ENCODE data around the gene LTC4S. TPM values are rescaled to one million over a fixed set of nuclear protein-coding genes. Genes with fewer than 3 reads are reported as not detected.

Gene LTC4S
- total and polyA plus RNA-seq, 4 experiments from 2014 or later = 4.2 to 9.4 (median 6.6) TPM

GRCh38 chr5:179819296-179820126, 25.7 kb downstream of the LTC4S start:
- DNase-seq = peak in 3 of 5 donors; percentile 31 to 70 (median 34)
- Histone ChIP-seq H3K36me3 (ENCODE audit: insufficient read depth, low read length) (peaks cover 22% of the 10 kb centered on the region), H3K9me3 (ENCODE audit: control insufficient read depth in 1 of 2, low read length in 2 of 2) (no peaks in the 10 kb centered on the region), H3K27me3 (ENCODE audit: insufficient read depth, low read length) (no peaks in the 10 kb centered on the region), H3K27ac (ENCODE audit: low read depth, low read length) (peak overlapping the region; percentile 99), H3K4me1 (ENCODE audit: insufficient read depth, low read length) (peaks cover 52% of the 10 kb centered on the region), H3K4me3 (ENCODE audit: low read length in 2 of 2) (peak overlapping the region in 1 of 2 donors; percentile 83)
- peaks cover 0 to 5% (median 0%) of the 10 kb centered on the region in 8 donors for H3K9me3 Mint-ChIP-seq
- H3K27ac Mint-ChIP-seq = peak overlapping the region; percentile 90 to 97 (median 95)
- H3K4me1 Mint-ChIP-seq = peaks cover 27 to 58% (median 42%) of the 10 kb centered on the region in 4 donors
- peaks cover 0 to 4% of the 10 kb centered on the region in 2 donors for H3K27me3 Mint-ChIP-seq
- peaks cover 10 to 31% of the 10 kb centered on the region in 2 donors for H3K36me3 Mint-ChIP-seq
- intact Hi-C loops (cut with micrococcal nuclease) = loop anchor here (1.0 to 2.0 kb wide), 3 partner anchors 39 to 121 kb away; partner anchors contain the start of genes CANX, MAML1 and MRNIP
- ChIA-PET POLR2A (ENCODE audit: partially characterized antibody) (interaction anchor here (0.9 to 7.5 kb wide), 17 partner anchors 9 to 1193 kb away, joined by 3 to 159 read pairs (median 12); partner anchors contain the start of genes CLK4, HNRNPH1, LTC4S and MAML1), CTCF (ENCODE audit: partially characterized antibody) (interaction anchor here (1.0 to 2.1 kb wide), 4 partner anchors 14 to 18 kb away, joined by 3 to 15 read pairs (median 3); no protein-coding TSS in a partner anchor)
- peak overlapping the region; percentile 73 to 88 (median 80) for H3K4me3 Mint-ChIP-seq

DNA sequence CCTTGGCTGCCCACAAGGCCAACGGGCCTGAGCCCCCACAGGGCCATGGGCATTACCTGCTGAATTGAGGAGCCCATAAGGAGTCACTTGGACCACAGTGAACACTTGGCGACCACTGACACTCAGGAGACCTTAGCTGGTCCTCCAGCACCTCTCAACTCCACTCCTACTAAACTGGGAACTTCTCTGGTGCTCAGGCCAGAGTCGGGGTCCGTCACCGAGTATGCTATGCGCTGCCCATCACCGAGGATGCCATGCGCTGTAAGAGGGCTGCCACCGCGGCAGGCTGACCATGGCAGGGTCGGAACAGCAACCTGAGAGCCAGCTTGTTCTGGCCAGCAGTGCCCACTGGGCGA, 26.3 kb downstream of the LTC4S start:
- H3K9me3 Mint-ChIP-seq = peaks cover 0 to 5% (median 0%) of the 10 kb centered on the region in 8 donors
- POLR2A ChIA-PET (ENCODE audit: partially characterized antibody) = interaction anchor here (0.7 to 7.5 kb wide), 19 partner anchors 9 to 1194 kb away, joined by 3 to 159 read pairs (median 6); partner anchors contain the start of genes CLK4, HNRNPH1, LTC4S and MAML1
- peak overlapping the region; percentile 99 for H3K27ac ChIP-seq (ENCODE audit: low read depth, low read length)
- H3K4me3 Mint-ChIP-seq = peak overlapping the region; percentile 73 to 88 (median 80)
- peaks cover 30 to 64% (median 47%) of the 10 kb centered on the region in 4 donors for H3K4me1 Mint-ChIP-seq
- peaks cover 16 to 37% of the 10 kb centered on the region in 2 donors for H3K36me3 Mint-ChIP-seq
- peak overlapping the region; percentile 39 to 83 for H3K4me3 ChIP-seq (ENCODE audit: low read length in 2 of 2)
- peak overlapping the region; percentile 90 to 97 (median 95) for H3K27ac Mint-ChIP-seq
- intact Hi-C loops (cut with micrococcal nuclease) = loop anchor here (1.0 to 2.0 kb wide), 3 partner anchors 38 to 121 kb away; partner anchors contain the start of genes CANX, MAML1 and MRNIP
- H3K36me3 ChIP-seq (ENCODE audit: insufficient read depth, low read length) = peaks cover 28% of the 10 kb centered on the region
- no peak for DNase-seq
- peaks cover 52% of the 10 kb centered on the region for H3K4me1 ChIP-seq (ENCODE audit: insufficient read depth, low read length)
- H3K9me3 ChIP-seq (ENCODE audit: control insufficient read depth in 1 of 2, low read length in 2 of 2) = no peaks in the 10 kb centered on the region
- H3K27me3 Mint-ChIP-seq = peaks cover 0 to 4% of the 10 kb centered on the region in 2 donors
- CTCF ChIA-PET (ENCODE audit: partially characterized antibody) = interaction anchor here (1.0 to 2.1 kb wide), 4 partner anchors 14 to 24 kb away, joined by 3 to 15 read pairs (median 4); no protein-coding TSS in a partner anchor
- H3K27me3 ChIP-seq (ENCODE audit: insufficient read depth, low read length) = no peaks in the 10 kb centered on the region

GRCh38 chr5:179820483-179821297, 26.9 kb downstream of the LTC4S start, which contains the start of gene SQSTM1:
SQSTM1 (plus strand) TSS chr5:179820905; CDS start chr5:179820937, 32 bp downstream.
- CTCF ChIA-PET (ENCODE audit: partially characterized antibody) = interaction anchor here (1.0 to 2.1 kb wide), 3 partner anchors 14 to 25 kb away, joined by 3 to 15 read pairs (median 4); no protein-coding TSS in a partner anchor
- Histone ChIP-seq H3K27ac (ENCODE audit: low read depth, low read length) (peak within 1 kb of the TSS; percentile 99), H3K9me3 (ENCODE audit: control insufficient read depth in 1 of 2, low read length in 2 of 2) (no peaks in the 10 kb centered on the region), H3K4me3 (ENCODE audit: low read length in 2 of 2) (peak within 1 kb of the TSS; percentile 50 to 83), H3K36me3 (ENCODE audit: insufficient read depth, low read length) (peaks cover 34% of the 10 kb centered on the region), H3K4me1 (ENCODE audit: insufficient read depth, low read length) (peaks cover 52% of the 10 kb centered on the region), H3K27me3 (ENCODE audit: insufficient read depth, low read length) (no peaks in the 10 kb centered on the region)
- Mint-ChIP-seq H3K4me1 (peaks cover 29 to 66% (median 48%) of the 10 kb centered on the region in 4 donors), H3K27me3 (peaks cover 0 to 2% of the 10 kb centered on the region in 2 donors), H3K36me3 (peaks cover 17 to 41% of the 10 kb centered on the region in 2 donors), H3K27ac (peak within 1 kb of the TSS; percentile 96 to 99 (median 97)), H3K4me3 (peak within 1 kb of the TSS; percentile 93 to 98 (median 96)), H3K9me3 (peaks cover 0 to 5% (median 0%) of the 10 kb centered on the region in 8 donors)
- intact Hi-C loops (cut with micrococcal nuclease) = loop anchor here (1.0 to 2.0 kb wide), 4 partner anchors 14 to 122 kb away; partner anchors contain the start of genes CANX, MAML1, MGAT4B and MRNIP
- POLR2A ChIA-PET (ENCODE audit: partially characterized antibody) = interaction anchor here (0.6 to 7.5 kb wide), 18 partner anchors 10 to 261 kb away, joined by 3 to 159 read pairs (median 9); partner anchors contain the start of genes HNRNPH1, LTC4S, MAML1 and MGAT4B
- DNase-seq = peak; percentile 76 to 85 (median 81)

- Histone ChIP-seq H3K27ac (ENCODE audit: low read depth, low read length) (peak overlapping the region; percentile 99), H3K27me3 (ENCODE audit: insufficient read depth, low read length) (no peaks in the 10 kb centered on the region), H3K4me3 (ENCODE audit: low read length in 2 of 2) (peak overlapping the region; percentile 50 to 83), H3K9me3 (ENCODE audit: control insufficient read depth in 1 of 2, low read length in 2 of 2) (no peaks in the 10 kb centered on the region), H3K36me3 (ENCODE audit: insufficient read depth, low read length) (peaks cover 37% of the 10 kb centered on the region), H3K4me1 (ENCODE audit: insufficient read depth, low read length) (peaks cover 52% of the 10 kb centered on the region)
- Mint-ChIP-seq H3K36me3 (peaks cover 18 to 48% of the 10 kb centered on the region in 2 donors), H3K4me3 (peak overlapping the region; percentile 93 to 98 (median 96)), H3K4me1 (peaks cover 28 to 73% (median 46%) of the 10 kb centered on the region in 4 donors), H3K27ac (peak overlapping the region; percentile 96 to 99 (median 97)), H3K9me3 (peaks cover 0 to 5% (median 0%) of the 10 kb centered on the region in 8 donors), H3K27me3 (peaks cover 0 to 1% of the 10 kb centered on the region in 2 donors)
- DNase-seq = peak; percentile 89 to 92 (median 90)
- intact Hi-C loops (cut with micrococcal nuclease) = loop anchor here (1.0 to 2.0 kb wide), 2 partner anchors 15 to 123 kb away; partner anchors contain the start of genes CANX and MGAT4B
- ChIA-PET POLR2A (ENCODE audit: partially characterized antibody) (interaction anchor here (0.5 to 7.5 kb wide), 21 partner anchors 10 to 271 kb away, joined by 3 to 159 read pairs (median 6); partner anchors contain the start of genes HNRNPH1, LTC4S, MAML1 and MGAT4B), CTCF (ENCODE audit: partially characterized antibody) (interaction anchor here (1.0 to 2.1 kb wide), 7 partner anchors 13 to 25 kb away, joined by 3 to 15 read pairs (median 3); no protein-coding TSS in a partner anchor)
Observed at GRCh38 chr5:179821298-179822058, 27.7 kb downstream of the LTC4S start.

DNA sequence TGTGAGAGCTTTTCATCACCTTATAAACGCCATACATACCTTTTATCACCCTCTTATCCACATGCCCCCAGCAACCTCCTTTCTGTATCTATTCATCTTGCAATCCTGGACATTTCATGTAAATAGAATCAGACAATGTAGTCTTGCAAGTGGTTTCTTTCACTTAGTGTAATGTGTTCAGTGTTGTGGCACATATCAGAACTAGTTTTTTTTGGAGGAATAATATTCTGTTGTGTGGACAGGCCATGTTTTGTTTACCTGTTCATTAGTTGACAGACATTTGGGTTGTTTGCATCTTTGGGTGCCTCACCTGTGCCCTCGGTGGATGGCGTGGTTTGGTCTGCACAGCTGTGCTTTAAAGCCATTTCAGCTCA, 28.3 kb downstream of the LTC4S start:
- no peaks in the 10 kb centered on the region for H3K27me3 ChIP-seq (ENCODE audit: insufficient read depth, low read length)
- DNase-seq = no peak
- Mint-ChIP-seq H3K27ac (peak overlapping the region; percentile 96 to 99 (median 97)), H3K4me3 (peak overlapping the region; percentile 93 to 98 (median 96)), H3K27me3 (peaks cover 0 to 1% of the 10 kb centered on the region in 2 donors), H3K36me3 (peaks cover 22 to 54% of the 10 kb centered on the region in 2 donors), H3K4me1 (peaks cover 30 to 77% (median 47%) of the 10 kb centered on the region in 4 donors), H3K9me3 (peaks cover 0 to 5% (median 0%) of the 10 kb centered on the region in 8 donors)
- peaks cover 52% of the 10 kb centered on the region for H3K4me1 ChIP-seq (ENCODE audit: insufficient read depth, low read length)
- H3K9me3 ChIP-seq (ENCODE audit: control insufficient read depth in 1 of 2, low read length in 2 of 2) = no peaks in the 10 kb centered on the region
- ChIA-PET CTCF (ENCODE audit: partially characterized antibody) (interaction anchor here (1.1 to 1.6 kb wide), 5 partner anchors 12 to 25 kb away, joined by 3 to 5 read pairs (median 3); no protein-coding TSS in a partner anchor), POLR2A (ENCODE audit: partially characterized antibody) (interaction anchor here (0.5 to 7.5 kb wide), 11 partner anchors 9 to 271 kb away, joined by 3 to 159 read pairs (median 5); partner anchors contain the start of genes LTC4S, MGAT4B, MRNIP and RUFY1)
- H3K4me3 ChIP-seq (ENCODE audit: low read length in 2 of 2) = peak overlapping the region in 1 of 2 donors; percentile 83
- peaks cover 42% of the 10 kb centered on the region for H3K36me3 ChIP-seq (ENCODE audit: insufficient read depth, low read length)
- intact Hi-C loops (cut with micrococcal nuclease) = no loop called here
- peak overlapping the region; percentile 99 for H3K27ac ChIP-seq (ENCODE audit: low read depth, low read length)

All from CD4-positive, alpha-beta memory T cell (primary cell).